H1 (cell line): ENCODE results near the gene ABCG1. TPM values are rescaled to one million over a fixed set of nuclear protein-coding genes. Genes with fewer than 3 reads are reported as not detected.

ENCODE experiments used
- CTCF ChIA-PET: fragments of 300-600 bp; sonication (Branson Sonifier 250); formaldehyde crosslinking; loops from one replicate; lab custom pipeline; 2021; ENCODE audit not compliant: partially characterized antibody; lab: Charles Lee
- POLR2A ChIA-PET: fragments of 300-600 bp; sonication (Branson Sonifier 250); formaldehyde crosslinking; loops from one replicate; lab custom pipeline; 2021; ENCODE audit warnings: inconsistent platforms; ENCODE audit not compliant: partially characterized antibody; lab: Charles Lee
- DNase-seq, 2 experiments: peaks; one replicate each; pipeline versions ENCODE4 v3.0.0 to v3.0.0-alpha.2; 2010 to 2022; ENCODE audit warnings: low spot score in 2 of 2, low read depth in 1 of 2, mixed read lengths in 1 of 2
- FAIRE-seq: peaks from 2 replicates; lab custom pipeline; 2011; peaks lifted over from hg19 to GRCh38; lab: Jason Lieb, UNC
- H2AFZ ChIP-seq: 2 replicates; pipeline ENCODE4 v1.8.1; 2012; ENCODE audit warnings: low read length, inconsistent platforms
- H2AK5ac ChIP-seq: 2 replicates; pipeline ENCODE4 v1.6.1; 2013; ENCODE audit warnings: low read depth, low read length
- H2BK120ac ChIP-seq: replicated peaks from 2 replicates; pipeline ENCODE3; 2013; ENCODE audit warnings: low read depth, low read length, inconsistent platforms
- H2BK12ac ChIP-seq: 2 replicates; pipeline ENCODE4 v1.6.1; 2013; ENCODE audit warnings: low read depth, low read length
- H2BK15ac ChIP-seq: 2 replicates; pipeline ENCODE4 v1.6.1; 2013; ENCODE audit warnings: low read length
- H2BK20ac ChIP-seq: 2 replicates; pipeline ENCODE4 v1.6.1; 2013; ENCODE audit warnings: low read length
- H2BK5ac ChIP-seq: 2 replicates; pipeline ENCODE4 v1.6.1; 2013; ENCODE audit warnings: low read depth, low read length
- H3K14ac ChIP-seq: 2 replicates; pipeline ENCODE4 v1.6.1; 2013; ENCODE audit warnings: inconsistent platforms; ENCODE audit not compliant: insufficient read length
- H3K18ac ChIP-seq: 2 replicates; pipeline ENCODE4 v1.6.1; 2013; ENCODE audit warnings: low read length; ENCODE audit errors: extremely low read depth
- H3K23ac ChIP-seq: 2 replicates; pipeline ENCODE4 v1.6.1; 2013; ENCODE audit warnings: inconsistent platforms; ENCODE audit not compliant: insufficient read length
- H3K23me2 ChIP-seq: 2 replicates; pipeline ENCODE4 v1.6.1; 2013; ENCODE audit warnings: low read depth, low read length
- H3K27ac ChIP-seq: 2 replicates; pipeline ENCODE4 v1.6.1; 2011; ENCODE audit warnings: low read depth, low read length, inconsistent platforms
- H3K27me3 ChIP-seq, 4 experiments: replicated peaks in 1 of 4; 1 replicate in 1 of 4; 2 replicates in 3 of 4; pipeline versions ENCODE4 v1.6.1 to v1.8.1; 2011 to 2013; ENCODE audit warnings: low read length in 3 of 4, mild to moderate bottlenecking in 3 of 4, inconsistent platforms in 2 of 4, mixed read lengths in 2 of 4, moderate library complexity in 1 of 4; ENCODE audit not compliant: control insufficient read depth in 3 of 4, insufficient read depth in 3 of 4; ENCODE audit errors: extremely low read depth in 1 of 4
- H3K36me3 ChIP-seq, 4 experiments: 2 replicates each; pipeline versions ENCODE4 v1.6.1 to v1.8.1; 2011 to 2013; ENCODE audit warnings: mild to moderate bottlenecking in 4 of 4, low read length in 3 of 4, moderate library complexity in 2 of 4, control low read depth in 1 of 4, inconsistent platforms in 1 of 4; ENCODE audit not compliant: insufficient read depth in 4 of 4, control insufficient read depth in 2 of 4
- H3K4ac ChIP-seq: replicated peaks from 2 replicates; pipeline ENCODE3; 2013; ENCODE audit warnings: low read length, low read depth, mixed read lengths, inconsistent platforms; ENCODE audit not compliant: insufficient read length
- H3K4me1 ChIP-seq, 4 experiments: replicated peaks in 1 of 4; 1 replicate in 1 of 4; 2 replicates in 3 of 4; pipeline versions ENCODE4 v1.6.1 to v1.8.1; 2011 to 2013; ENCODE audit warnings: low read length in 3 of 4, inconsistent platforms in 2 of 4, mixed read lengths in 1 of 4; ENCODE audit not compliant: insufficient read depth in 4 of 4, control insufficient read depth in 3 of 4
- H3K4me2 ChIP-seq, 2 experiments: 2 replicates each; pipeline versions ENCODE4 v1.6.1 to v1.8.1; 2011 to 2013; ENCODE audit warnings: low read depth in 2 of 2, low read length in 2 of 2, control low read depth in 1 of 2, inconsistent platforms in 1 of 2, mild to moderate bottlenecking in 1 of 2; ENCODE audit not compliant: insufficient read depth in 1 of 2
- H3K4me3 ChIP-seq, 4 experiments: fragments of 200-600, 300-600 bp in 1 of 4; sonication (generic), shearing (Covaris generic), sonication (Bioruptor Twin) in 1 of 4; 2 replicates each; pipeline versions ENCODE4 v1.5.1 to v1.8.1; 2011 to 2016; ENCODE audit warnings: low read length in 4 of 4, low read depth in 3 of 4, control low read depth in 2 of 4, inconsistent platforms in 2 of 4, mild to moderate bottlenecking in 2 of 4, mixed read lengths in 1 of 4, moderate library complexity in 1 of 4; ENCODE audit not compliant: insufficient read depth in 2 of 4; ENCODE audit errors: extremely low read depth in 1 of 4
- H3K56ac ChIP-seq: replicated peaks from 2 replicates; pipeline ENCODE3; 2013; ENCODE audit warnings: low read depth, mild to moderate bottlenecking, mixed read lengths, low read length, inconsistent platforms; ENCODE audit not compliant: insufficient read length
- H3K79me1 ChIP-seq: 2 replicates; pipeline ENCODE4 v1.6.1; 2013; ENCODE audit warnings: low read depth, low read length, control low read depth
- H3K79me2 ChIP-seq, 2 experiments: 2 replicates each; pipeline versions ENCODE4 v1.6.1 to v1.8.1; 2012 to 2013; ENCODE audit warnings: low read length in 2 of 2, mild to moderate bottlenecking in 2 of 2, inconsistent platforms in 1 of 2; ENCODE audit not compliant: insufficient read depth in 2 of 2, control insufficient read depth in 1 of 2
- H3K9ac ChIP-seq, 4 experiments: replicated peaks in 1 of 4; 1 replicate in 1 of 4; 2 replicates in 3 of 4; pipeline versions ENCODE4 v1.6.1 to v1.8.1; 2011 to 2013; ENCODE audit warnings: low read depth in 3 of 4, low read length in 3 of 4, control low read depth in 2 of 4, mild to moderate bottlenecking in 2 of 4, moderate library complexity in 2 of 4, inconsistent platforms in 1 of 4; ENCODE audit errors: extremely low read depth in 1 of 4
- H3K9me3 ChIP-seq, 2 experiments: 2 replicates each; pipeline versions ENCODE4 v1.6.1 to v1.8.1; 2012 to 2013; ENCODE audit warnings: mild to moderate bottlenecking in 2 of 2, moderate library complexity in 2 of 2, control low read depth in 1 of 2, inconsistent platforms in 1 of 2, low read depth in 1 of 2, low read length in 1 of 2, mixed read lengths in 1 of 2; ENCODE audit not compliant: insufficient read depth in 2 of 2
- H4K20me1 ChIP-seq, 2 experiments: replicated peaks in 1 of 2; 2 replicates each; pipeline versions ENCODE3 to v1.8.1; 2011 to 2013; ENCODE audit warnings: inconsistent platforms in 2 of 2, low read length in 2 of 2, mild to moderate bottlenecking in 1 of 2; ENCODE audit not compliant: insufficient read depth in 2 of 2, control insufficient read depth in 1 of 2
- H4K5ac ChIP-seq: 2 replicates; pipeline ENCODE4 v1.6.1; 2013; ENCODE audit warnings: low read length, low read depth, mixed read lengths, inconsistent platforms; ENCODE audit not compliant: insufficient read length
- H4K8ac ChIP-seq: 2 replicates; pipeline ENCODE4 v1.8.0; 2013; ENCODE audit warnings: mild to moderate bottlenecking, moderate library complexity, low read length, inconsistent platforms; ENCODE audit not compliant: insufficient read depth; ENCODE audit errors: extremely low read depth
- H4K91ac ChIP-seq: replicated peaks from 2 replicates; pipeline ENCODE3; 2013; ENCODE audit warnings: low read length, mixed read lengths, inconsistent platforms; ENCODE audit not compliant: insufficient read length
- CEBPB ChIP-seq: IDR thresholded peaks from 2 replicates; pipeline ENCODE4 v1.6.1; 2012; ENCODE audit warnings: low read depth, low read length
- EP300 ChIP-seq, 2 experiments: IDR thresholded peaks; 1 replicate in 1 of 2; 2 replicates in 1 of 2; pipeline ENCODE4 v1.6.1; 2011 to 2012; ENCODE audit warnings: low read depth in 2 of 2, low read length in 2 of 2, mild to moderate bottlenecking in 2 of 2, borderline replicate concordance in 1 of 2, inconsistent platforms in 1 of 2, moderate library complexity in 1 of 2
- MAX ChIP-seq: IDR thresholded peaks from 2 replicates; pipeline ENCODE4 v1.6.1; 2012; ENCODE audit warnings: inconsistent platforms
- SAP30 ChIP-seq: fragments of 300-600 bp; sonication (generic); IDR thresholded peaks from 2 replicates; pipeline ENCODE4 v1.7.1; 2012; ENCODE audit warnings: low read length, moderate library complexity, mild to moderate bottlenecking, inconsistent platforms; ENCODE audit not compliant: insufficient read depth, insufficient replicate concordance
- SUZ12 ChIP-seq: fragments of 200-600 bp; sonication (generic); IDR thresholded peaks from 2 replicates; pipeline ENCODE4 v1.6.1; 2012; ENCODE audit warnings: mild to moderate bottlenecking, inconsistent platforms, low read length, moderate library complexity, mixed read lengths
- TAF1 ChIP-seq: IDR thresholded peaks from 2 replicates; pipeline ENCODE4 v1.6.1; 2011; ENCODE audit warnings: mild to moderate bottlenecking, low read depth, low read length
- WGBS, 2 experiments: shearing (Covaris generic) in 1 of 2; methylation state at CpG; one replicate each; pipeline versions ENCODE4 v1.1.6 to v1.1.7; 2013 to 2015; ENCODE audit warnings: low lambda C conversion rate in 2 of 2, mixed read lengths in 2 of 2, inconsistent platforms in 1 of 2, low coverage in 1 of 2, missing lambda C conversion rate in 1 of 2; ENCODE audit not compliant: insufficient replicate concordance in 2 of 2, insufficient coverage in 1 of 2, insufficient read length in 1 of 2; ENCODE audit errors: extremely low coverage in 1 of 2, missing lambda C conversion rate in 1 of 2; 5-methylcytosine and 5-hydroxymethylcytosine counted together
- polyA plus RNA-seq, 7 experiments: library from polyadenylated mRNA; depleted of rRNA in 3 of 7; stranded (reverse) in 5 of 7; unstranded in 2 of 7; fragments of >200 nt in 5 of 7; fragments of 200-250 nt in 2 of 7; gene quantifications; 1 replicate in 5 of 7; 2 replicates in 1 of 7; 4 replicates in 1 of 7; pipeline versions ENCODE4 v1.2.1 to v1.2.3, GENCODE V29; 2011 to 2013; ENCODE audit warnings: missing spikeins in 2 of 7, mixed read lengths in 2 of 7
- total RNA-seq: library from RNA; stranded (reverse); fragmentation: NEBNext Ultra II Directional; extraction: Animal tissue kit (Norgen Biotek cat#: 25700); gene quantifications from 2 replicates; pipeline ENCODE4 v1.2.1, GENCODE V29; 2021

Gene ABCG1
- total and polyA plus RNA-seq, 2 of the 8 experiments (the other 6 are each of a cell fraction or from before 2014, with no cell fraction given), result 2.1 to 4.0 TPM

DNA sequence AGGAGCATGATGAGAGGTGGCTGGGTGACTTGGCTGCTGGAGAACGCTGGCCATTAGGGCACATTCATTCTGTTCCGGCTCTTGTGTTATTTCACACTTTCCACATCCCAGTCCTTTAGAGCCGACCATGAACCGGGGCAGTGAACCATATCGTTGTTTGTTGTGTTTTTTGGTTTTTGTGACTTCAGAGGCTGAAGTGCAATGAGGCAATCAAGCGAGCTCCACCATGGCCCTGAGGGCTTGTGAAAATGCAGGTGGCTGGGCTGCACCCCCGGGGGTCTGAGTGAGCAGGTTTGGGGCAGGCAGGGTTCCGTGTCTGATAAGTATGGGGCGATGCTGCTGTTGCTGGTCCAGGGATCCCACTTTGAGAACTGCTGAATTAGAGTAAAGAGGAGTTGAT, 23.7 kb downstream of the ABCG1 start:
- DNase-seq (no peak), FAIRE-seq (no peak)
- Histone ChIP-seq H3K9ac (no peak overlapping the region), H3K4me3 (no peak overlapping the region), H3K56ac (no peak overlapping the region), H3K79me1 (no peaks in the 10 kb centered on the region), H2AK5ac (no peak overlapping the region), H4K8ac (no peak overlapping the region), H3K9me3 (no peaks in the 10 kb centered on the region), H3K4ac (no peak overlapping the region), H3K23me2 (no peaks in the 10 kb centered on the region), H3K18ac (no peak overlapping the region), H2AFZ (no peak overlapping the region), H2BK20ac (no peak overlapping the region), H3K79me2 (no peaks in the 10 kb centered on the region), H3K4me1 (peaks cover 0 to 4% (median under 1%) of the 10 kb centered on the region in 4 experiments; a peak in 2 of 7 replicates), H4K20me1 (no peaks in the 10 kb centered on the region), H3K27ac (no peak overlapping the region), H3K4me2 (no peak overlapping the region), H2BK120ac (no peak overlapping the region), H2BK5ac (no peak overlapping the region), H3K23ac (no peak overlapping the region), H4K91ac (no peak overlapping the region), H4K5ac (no peak overlapping the region), H3K36me3 (no peaks in the 10 kb centered on the region), H3K27me3 (0 out of 7 replicates have a peak, but pooled peaks cover 0 to 5% (median 0%) of the 10 kb centered on the region in 4 experiments), H2BK12ac (no peak overlapping the region), H2BK15ac (no peak overlapping the region), H3K14ac (no peak overlapping the region)
- 80% methylated on average over 9 of the region's 9 CpGs; no CpG with 5 or more reads in 1 of the 2 experiments for WGBS, 2 experiments
- ChIA-PET CTCF (interaction anchor here (0.7 to 7.7 kb wide), 4 partner anchors 10 to 17 kb away, joined by 3 to 65 read pairs (median 13); no protein-coding TSS in a partner anchor), POLR2A (interaction anchor here (2.1 kb wide), 1 partner anchor 8 kb away, joined by 4 read pairs; no protein-coding TSS in a partner anchor)
- no peak for TF ChIP-seq SAP30
- TF ChIP-seq MAX, result no peak
- TF ChIP-seq SUZ12, result no peak
- TF ChIP-seq TAF1, result no peak
- TF ChIP-seq CEBPB, result no peak
- no peak for TF ChIP-seq EP300 (IDR thresholded peaks at IDR 0.05; ENCODE audit: borderline replicate concordance in 1 of 2, low read depth in 2 of 2, low read length in 2 of 2)
